ENCODE data around the gene TRIM2.
"Not testable (repeated sequence)": the region's sequence is repeated elsewhere in the genome, so short reads cannot be mapped to it uniquely, and the experiment has no call there.

TRIM2 gene

DNA sequence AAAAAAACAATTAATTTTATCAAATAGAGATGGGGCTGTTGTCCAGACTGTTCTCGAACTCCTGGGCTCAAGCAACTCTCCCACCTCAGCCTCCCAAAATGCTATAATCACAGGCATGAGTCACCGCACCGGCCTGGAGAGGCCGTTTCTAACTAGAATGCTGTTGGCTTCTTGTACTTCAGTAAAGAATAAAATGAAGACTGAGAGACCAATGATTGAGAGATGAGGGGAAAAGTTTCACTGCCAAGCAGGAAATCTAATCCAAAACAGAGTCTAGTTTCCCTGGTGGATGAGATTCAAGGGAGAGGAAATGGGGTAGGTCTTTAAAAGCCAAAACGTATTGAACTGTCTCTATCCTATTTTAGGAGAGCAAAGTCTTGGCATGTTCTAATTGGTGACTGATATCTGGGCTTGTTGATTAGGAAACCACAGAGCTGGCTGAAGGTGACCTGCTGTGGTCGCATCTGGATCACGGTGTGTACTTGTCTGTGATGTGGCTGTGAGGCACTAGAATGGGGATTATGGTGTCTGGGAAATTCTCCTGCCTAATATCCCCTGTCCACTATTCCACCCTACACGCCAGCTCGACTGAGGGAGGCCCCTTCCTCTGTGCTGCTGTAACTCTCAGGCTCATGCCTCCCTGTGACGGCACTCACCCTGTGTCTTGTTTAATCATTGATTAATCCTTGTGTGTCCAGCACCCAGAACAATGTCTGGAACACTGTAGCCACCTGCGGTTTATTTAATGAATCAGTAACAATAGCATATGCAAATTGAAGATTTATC, 15.0 kb upstream of the TRIM2 start:
- DNase-seq (ENCODE audit: low spot score): peak; percentile 49

DNA sequence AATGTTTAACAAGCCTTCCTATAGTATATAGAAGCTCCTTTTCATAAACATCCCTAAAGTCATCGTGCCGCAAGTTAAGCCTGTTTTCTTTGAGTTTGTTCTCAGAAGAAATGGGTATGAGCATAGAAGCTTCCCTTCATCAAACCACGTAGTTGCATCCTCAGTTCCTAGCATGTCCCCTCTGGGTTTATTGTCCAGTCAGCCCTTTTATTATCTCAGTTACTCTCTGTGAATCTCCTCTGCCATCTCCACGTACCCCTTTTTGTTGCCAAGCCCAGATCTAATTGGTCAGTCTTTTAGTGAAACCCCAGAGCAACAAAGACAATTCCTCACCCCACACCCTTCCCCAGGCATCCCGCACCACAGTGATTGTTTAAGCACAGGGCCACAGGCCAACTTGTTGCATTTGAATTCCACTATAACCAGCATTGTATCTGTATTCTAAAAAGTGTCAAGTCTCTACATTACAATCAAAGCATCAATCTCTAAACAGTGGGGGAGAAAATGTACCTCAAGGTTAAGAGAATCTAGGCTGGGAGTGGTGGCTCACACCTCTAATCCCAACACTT, 12.4 kb upstream of the TRIM2 start:
- DNase-seq (ENCODE audit: low spot score): no peak

DNA sequence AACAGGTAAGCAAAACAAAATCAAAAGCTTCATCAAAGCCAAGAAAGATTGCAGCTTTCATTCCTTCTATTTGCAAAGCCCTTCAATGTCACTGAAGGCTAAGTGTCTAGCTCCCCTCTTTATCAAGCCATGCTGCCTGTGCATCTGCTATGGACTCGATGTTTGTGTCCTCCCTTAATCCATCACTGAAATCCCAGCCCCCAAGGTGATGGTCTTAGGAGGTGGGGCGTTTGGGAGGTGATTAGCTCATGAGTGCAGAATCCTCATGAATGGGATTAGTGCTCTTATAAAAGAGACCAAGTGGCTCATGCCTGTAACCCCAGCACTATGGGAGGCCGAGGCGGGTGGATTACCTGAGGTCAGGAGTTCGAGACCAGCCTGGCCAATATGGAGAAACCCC, 6.9 kb upstream of the TRIM2 start:
- no peak for DNase-seq (ENCODE audit: low spot score)

- no peak for DNase-seq (ENCODE audit: low spot score)
Measured at GRCh38 chr4:153198719-153199118, 5.5 kb upstream of the TRIM2 start.

DNA sequence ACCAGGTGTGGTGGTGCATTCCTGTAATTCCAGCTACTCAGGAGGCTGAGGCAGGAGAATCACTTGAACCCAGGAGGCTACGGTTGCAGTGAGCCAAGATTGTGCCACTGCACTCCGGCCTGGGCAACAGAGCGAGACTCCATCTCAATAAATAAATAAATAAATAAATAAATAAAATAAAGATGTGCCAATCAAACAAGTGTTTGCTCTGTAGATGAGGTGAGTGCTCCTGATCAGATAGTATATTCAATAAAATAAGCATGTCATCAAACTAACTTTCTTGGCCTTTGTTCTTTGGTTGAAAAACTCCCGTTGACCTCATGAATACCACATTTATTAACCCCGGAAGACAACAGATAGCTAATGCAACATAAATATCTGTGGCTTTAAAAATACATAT, 497 bp upstream of the TRIM2 start:
- not testable (repeated sequence) for DNase-seq (ENCODE audit: low spot score)

DNA sequence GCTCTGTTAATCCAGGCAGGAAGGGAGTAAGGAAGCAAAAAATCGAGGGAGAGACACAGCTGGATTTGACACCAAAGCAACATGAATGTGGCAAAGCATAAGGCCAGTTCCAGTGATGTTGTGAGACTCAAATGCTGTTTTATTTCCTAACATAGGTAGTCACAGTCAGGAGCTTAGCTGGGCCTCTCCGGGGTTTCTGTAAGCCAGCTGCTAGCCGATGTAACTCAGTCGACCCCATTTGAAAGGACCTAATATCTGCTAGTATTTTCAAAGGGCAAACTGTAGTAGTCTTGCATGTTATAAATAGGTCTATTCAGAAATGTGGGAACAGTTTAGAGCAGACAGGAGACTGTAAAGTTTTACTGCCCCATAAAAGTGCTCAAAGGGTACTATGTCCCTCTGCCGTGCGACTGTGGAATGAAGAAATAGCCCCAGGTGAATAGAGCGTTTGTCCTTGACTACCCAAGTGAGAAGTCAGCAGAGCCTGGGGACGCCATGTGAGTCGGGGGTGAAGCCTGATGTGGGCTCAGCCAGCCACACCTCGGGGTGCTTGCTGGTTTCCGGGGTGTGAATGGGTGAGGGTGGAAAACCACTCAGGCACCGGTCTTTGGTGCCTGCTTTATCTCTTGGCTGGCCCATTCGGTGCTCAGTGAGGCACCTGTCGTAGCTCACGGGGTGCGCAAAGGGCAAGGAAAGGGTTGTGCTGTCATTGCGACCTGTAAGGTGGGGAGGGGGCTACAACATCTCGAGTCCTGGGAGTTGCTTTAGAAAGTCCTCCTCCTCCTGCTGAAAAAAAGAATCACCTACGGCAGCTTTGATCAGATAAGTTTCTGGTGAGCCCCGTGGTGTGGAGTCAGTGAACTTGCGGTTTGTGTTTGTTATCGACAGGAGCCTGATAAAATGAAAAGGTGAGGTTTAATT, 745 bp downstream of the TRIM2 start:
- peak; percentile 58 for DNase-seq (ENCODE audit: low spot score)

- no peak for DNase-seq (ENCODE audit: low spot score)
Measured at GRCh38 chr4:153205757-153206156, 1.5 kb downstream of the TRIM2 start.

GRCh38 chr4:153206534-153206933, 2.3 kb downstream of the TRIM2 start:
- no peak for DNase-seq (ENCODE audit: low spot score)

- DNase-seq (ENCODE audit: low spot score): no peak
Measured at GRCh38 chr4:153207027-153207426, 2.8 kb downstream of the TRIM2 start.

- DNase-seq (ENCODE audit: low spot score): no peak
Measured at GRCh38 chr4:153207567-153207966, 3.3 kb downstream of the TRIM2 start.

GRCh38 chr4:153209410-153209809, 5.2 kb downstream of the TRIM2 start:
- no peak for DNase-seq (ENCODE audit: low spot score)

DNA sequence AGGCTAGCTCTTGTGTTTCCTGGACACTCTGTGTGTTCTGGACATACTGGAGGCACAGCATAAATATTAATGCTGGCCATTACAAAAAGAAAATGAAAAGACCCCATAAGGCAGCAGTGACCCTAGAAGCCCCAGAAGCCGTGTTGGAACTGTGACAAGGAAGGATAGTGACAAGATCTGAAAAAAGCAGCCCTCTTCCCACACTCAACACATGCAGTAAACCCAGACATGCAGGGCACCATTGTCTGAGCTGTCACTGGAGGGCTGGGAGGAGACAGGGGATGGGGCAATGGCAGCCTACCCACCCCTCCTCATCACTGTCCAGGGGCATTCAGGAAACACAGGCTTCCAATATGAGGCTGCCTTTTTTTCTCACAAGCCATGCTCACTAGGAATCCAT, 6.5 kb downstream of the TRIM2 start:
- DNase-seq (ENCODE audit: low spot score): no peak

DNA sequence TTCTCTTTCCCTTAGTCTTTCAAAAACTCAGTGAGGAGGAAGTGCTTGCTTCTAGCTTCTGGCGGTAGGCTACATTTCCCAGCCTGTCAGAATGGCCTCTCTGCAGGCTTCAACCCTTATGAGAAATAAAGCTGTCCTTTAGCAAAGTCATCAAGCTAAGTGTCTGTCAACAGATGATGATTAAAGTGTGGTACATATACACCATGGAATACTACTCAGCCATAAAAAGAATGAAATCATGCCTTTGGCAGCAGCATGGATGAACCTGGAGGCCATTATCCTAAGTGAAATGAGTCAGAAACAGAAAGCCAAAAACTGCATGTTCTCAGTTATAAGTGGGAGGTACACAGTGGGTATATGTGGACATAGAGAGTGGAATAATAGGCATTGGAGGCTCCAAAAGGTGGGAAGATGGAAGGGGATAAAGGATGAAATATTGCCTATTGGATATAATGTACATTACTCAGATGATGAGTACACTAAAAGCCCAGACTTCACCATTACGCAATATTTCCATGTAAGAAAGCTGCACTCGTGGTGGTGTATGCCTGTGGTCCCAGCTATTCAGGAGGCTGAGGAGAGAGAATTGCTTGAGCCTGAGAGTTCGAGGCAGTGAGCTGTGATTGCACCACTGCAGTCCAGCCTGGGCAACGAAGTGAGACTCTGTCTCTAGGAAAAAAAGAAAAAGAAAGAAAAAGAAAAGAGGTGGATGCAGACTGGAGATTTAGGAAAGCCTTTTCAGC, 7.9 kb downstream of the TRIM2 start:
- DNase-seq (ENCODE audit: low spot score): no peak

GRCh38 chr4:153212736-153213135, 8.5 kb downstream of the TRIM2 start:
- no peak for DNase-seq (ENCODE audit: low spot score)

DNA sequence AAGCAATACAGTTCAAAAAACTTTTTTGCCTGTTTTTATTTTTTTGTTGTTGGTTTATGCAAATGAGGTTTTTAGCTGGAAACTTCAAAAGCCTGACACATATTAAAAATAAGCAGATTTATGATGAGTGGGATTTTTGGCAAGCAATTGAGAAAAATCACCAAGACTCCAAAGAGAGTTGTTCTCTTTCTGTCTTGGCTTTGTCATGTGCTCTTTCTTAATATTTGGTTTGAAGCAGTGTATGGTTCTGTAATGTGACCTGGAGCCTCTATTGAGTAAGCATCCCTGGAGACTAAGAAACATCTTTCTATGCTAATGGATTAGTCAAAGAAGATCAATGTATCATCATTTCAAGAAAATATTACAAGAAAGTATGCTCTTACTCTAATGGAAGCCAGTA, 11.7 kb downstream of the TRIM2 start:
- no peak for DNase-seq (ENCODE audit: low spot score)

GRCh38 chr4:153216546-153216945, 12.3 kb downstream of the TRIM2 start:
- DNase-seq (ENCODE audit: low spot score): no peak

GRCh38 chr4:153217440-153217839, 13.2 kb downstream of the TRIM2 start:
- no peak for DNase-seq (ENCODE audit: low spot score)

GRCh38 chr4:153218961-153219360, 14.7 kb downstream of the TRIM2 start:
- DNase-seq (ENCODE audit: low spot score): peak; percentile 32

DNA sequence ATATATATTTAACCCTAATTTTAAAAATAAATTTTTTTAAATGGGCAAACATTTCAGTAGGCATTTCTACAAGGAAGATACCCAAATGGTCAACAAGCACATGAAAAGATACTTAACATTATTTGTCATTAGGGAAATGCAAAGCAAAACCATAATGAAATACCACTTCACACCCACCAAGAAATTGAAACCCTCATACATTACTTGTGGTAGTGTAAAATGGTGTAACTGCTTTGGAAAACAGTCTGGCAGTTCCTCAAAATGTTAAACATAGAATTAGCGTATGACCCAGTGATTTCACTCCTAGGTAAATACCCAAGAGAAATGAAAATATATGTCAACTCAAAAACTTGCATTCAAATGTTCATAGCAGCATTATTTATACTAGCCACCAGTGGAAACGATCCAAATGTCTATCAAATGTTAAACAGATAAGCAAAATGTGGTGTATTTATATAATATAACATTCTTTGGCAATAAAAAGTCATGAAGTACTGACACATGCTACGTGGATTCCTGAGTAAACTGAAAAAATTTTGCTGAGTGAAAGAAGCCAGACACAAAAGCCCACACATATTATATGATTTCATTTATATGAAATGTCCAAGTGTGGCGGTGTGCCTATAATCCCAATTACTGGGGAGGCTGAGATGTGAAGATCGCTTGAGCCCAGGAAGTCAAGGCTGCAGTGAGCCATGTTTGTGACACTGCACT, 16.6 kb downstream of the TRIM2 start:
- DNase-seq (ENCODE audit: low spot score): no peak

DNA sequence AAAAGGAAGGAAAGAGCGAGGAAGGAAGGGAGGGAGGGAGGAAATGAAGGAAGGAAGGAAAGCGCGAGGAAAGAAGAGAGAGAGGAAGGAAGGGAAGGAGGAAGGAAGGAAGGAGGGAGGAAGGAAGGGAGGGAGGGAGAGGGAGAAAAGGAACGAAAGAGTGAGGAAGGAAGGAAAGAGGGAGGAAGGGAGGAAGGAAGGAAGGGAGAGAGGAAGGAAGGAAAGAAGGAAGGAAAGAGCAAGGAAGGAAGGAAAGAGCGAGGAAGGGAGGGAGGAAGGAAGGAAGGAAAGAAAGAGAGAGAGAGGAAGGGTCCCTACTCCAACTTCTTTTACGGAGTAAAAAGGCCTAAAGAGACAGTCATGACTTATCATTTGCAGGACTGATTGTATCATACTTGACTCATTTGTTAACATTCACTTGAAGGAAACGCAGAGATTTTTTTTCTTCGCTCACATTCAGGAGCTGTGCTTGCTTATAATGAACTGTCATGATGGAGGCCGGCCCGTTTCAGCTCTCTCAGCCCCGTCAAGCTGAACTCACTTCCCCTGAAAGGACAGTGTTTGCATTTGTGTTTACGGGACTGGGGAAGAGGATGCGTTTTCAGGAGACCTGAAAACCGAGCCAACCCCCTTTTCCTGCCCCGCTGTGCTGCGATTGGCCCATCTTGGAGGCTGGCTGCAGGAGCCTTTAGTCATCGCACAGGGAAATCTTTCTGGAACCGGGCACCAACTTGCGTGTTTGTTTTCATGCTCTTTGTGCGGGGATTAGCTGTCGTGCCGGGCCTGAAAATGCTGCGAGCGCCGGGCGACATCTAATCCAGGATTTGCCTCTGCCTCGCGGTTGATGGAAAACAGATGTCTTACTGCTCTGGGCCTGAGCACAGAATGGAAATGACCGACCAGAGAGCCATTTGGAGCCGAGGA, 17.8 kb downstream of the TRIM2 start:
- DNase-seq (ENCODE audit: low spot score): peak; percentile 58

Measured in HuH-7 (cell line).